ENCODE measurements around the gene KLHL41.

The KLHL41 gene

GRCh38 chr2:169464882-169465281 lies 44.6 kb upstream of the KLHL41 start:
- H2AK5ac ChIP-seq (ENCODE audit: low read depth, low read length), result no peak overlapping the region
- no peaks in the 10 kb centered on the region for H3K9me3 ChIP-seq (replicated peaks in 1 of 2; ENCODE audit: control insufficient read depth in 2 of 2, insufficient read depth in 1 of 2, low read depth in 1 of 2, low read length in 2 of 2)
- no peaks in the 10 kb centered on the region for H3K79me1 ChIP-seq (ENCODE audit: low read depth, low read length)
- no peak overlapping the region for H4K91ac ChIP-seq (ENCODE audit: low read depth, low read length, poor library complexity)
- H2BK120ac ChIP-seq (ENCODE audit: low read depth, low read length), result no peak overlapping the region
- no peak overlapping the region for H3K23ac ChIP-seq (ENCODE audit: low read depth, low read length, poor library complexity)
- no peak overlapping the region for H3K4me2 ChIP-seq (ENCODE audit: insufficient read depth, low read length, poor library complexity, severe bottlenecking)
- no peak for DNase-seq (ENCODE audit: low spot score)
- no peak overlapping the region for H2BK12ac ChIP-seq (ENCODE audit: low read length)
- no peak overlapping the region for H3K9ac ChIP-seq (ENCODE audit: low read depth, low read length, poor library complexity)
- H3K14ac ChIP-seq (ENCODE audit: low read length), result no peak overlapping the region
- no peak overlapping the region for H4K8ac ChIP-seq (ENCODE audit: low read depth, low read length)
- no peak overlapping the region for H2BK5ac ChIP-seq (ENCODE audit: low read length)
- WGBS, 2 donors (ENCODE audit: extremely low coverage in 2 of 2, insufficient read length in 2 of 2, insufficient replicate concordance in 1 of 2), result no CpG with 5 or more reads among the region's 2 CpGs
- no peak overlapping the region for H3K27ac ChIP-seq (replicated peaks; ENCODE audit: low read length)
- no peak overlapping the region for H3K18ac ChIP-seq (ENCODE audit: low read length)
- H2AFZ ChIP-seq (ENCODE audit: low read length), result no peak overlapping the region
- no peak overlapping the region for H2BK15ac ChIP-seq (ENCODE audit: low read length)
- no peaks in the 10 kb centered on the region for H3K4me1 ChIP-seq (ENCODE audit: control insufficient read depth in 2 of 2, insufficient read depth in 1 of 2, low read depth in 1 of 2, low read length in 2 of 2)
- H3K27me3 ChIP-seq (ENCODE audit: control insufficient read depth in 3 of 3, insufficient read depth in 3 of 3, low read depth in 1 of 3, low read length in 3 of 3), result peaks cover 0 to 7% (median 0%) of the 10 kb centered on the region in 3 experiments
- no peak overlapping the region for H3K4ac ChIP-seq (ENCODE audit: low read length)
- H3K4me3 ChIP-seq (ENCODE audit: low read length in 2 of 2), result no peak overlapping the region
- H3K36me3 ChIP-seq (replicated peaks in 1 of 2; ENCODE audit: control insufficient read depth in 2 of 2, insufficient read depth in 2 of 2, low read length in 2 of 2), result no peaks in the 10 kb centered on the region

DNA sequence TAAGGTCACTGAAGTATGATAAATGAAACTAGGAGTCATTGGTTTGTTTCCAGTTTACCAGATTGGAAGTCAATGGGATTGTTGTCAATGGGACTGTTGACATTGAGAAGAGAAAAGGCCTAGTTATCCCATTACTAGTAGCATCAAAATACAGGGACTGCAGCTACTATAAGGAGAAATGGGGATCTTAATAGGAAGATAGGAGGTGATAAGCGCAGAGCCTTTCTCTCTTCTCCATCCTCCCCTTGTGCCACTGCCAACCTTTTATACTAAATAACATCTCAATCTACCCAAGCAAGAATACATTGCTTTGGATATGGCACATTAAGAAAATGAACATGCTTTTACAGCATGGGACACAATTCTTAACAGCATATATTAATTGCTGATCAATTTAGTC lies 40.7 kb upstream of the KLHL41 start:
- no peak overlapping the region for H3K14ac ChIP-seq (ENCODE audit: low read length)
- H2BK120ac ChIP-seq (ENCODE audit: low read depth, low read length), result no peak overlapping the region
- no peak overlapping the region for H2BK5ac ChIP-seq (ENCODE audit: low read length)
- no peak overlapping the region for H2AFZ ChIP-seq (ENCODE audit: low read length)
- no peak overlapping the region for H4K8ac ChIP-seq (ENCODE audit: low read depth, low read length)
- H3K4me2 ChIP-seq (ENCODE audit: insufficient read depth, low read length, poor library complexity, severe bottlenecking), result no peak overlapping the region
- H3K9me3 ChIP-seq (replicated peaks in 1 of 2; ENCODE audit: control insufficient read depth in 2 of 2, insufficient read depth in 1 of 2, low read depth in 1 of 2, low read length in 2 of 2), result no peaks in the 10 kb centered on the region
- H3K9ac ChIP-seq (ENCODE audit: low read depth, low read length, poor library complexity), result no peak overlapping the region
- no peaks in the 10 kb centered on the region for H3K4me1 ChIP-seq (ENCODE audit: control insufficient read depth in 2 of 2, insufficient read depth in 1 of 2, low read depth in 1 of 2, low read length in 2 of 2)
- no peak overlapping the region for H3K23ac ChIP-seq (ENCODE audit: low read depth, low read length, poor library complexity)
- no peak overlapping the region for H2BK15ac ChIP-seq (ENCODE audit: low read length)
- no peak overlapping the region for H2BK12ac ChIP-seq (ENCODE audit: low read length)
- H3K79me1 ChIP-seq (ENCODE audit: low read depth, low read length), result no peaks in the 10 kb centered on the region
- DNase-seq (ENCODE audit: low spot score), result no peak
- H3K4ac ChIP-seq (ENCODE audit: low read length), result no peak overlapping the region
- no peak overlapping the region for H3K27ac ChIP-seq (replicated peaks; ENCODE audit: low read length)
- no peak overlapping the region for H4K91ac ChIP-seq (ENCODE audit: low read depth, low read length, poor library complexity)
- H3K36me3 ChIP-seq (replicated peaks in 1 of 2; ENCODE audit: control insufficient read depth in 2 of 2, insufficient read depth in 2 of 2, low read length in 2 of 2), result no peaks in the 10 kb centered on the region
- H3K27me3 ChIP-seq (ENCODE audit: control insufficient read depth in 3 of 3, insufficient read depth in 3 of 3, low read depth in 1 of 3, low read length in 3 of 3), result no peaks in the 10 kb centered on the region
- WGBS, 2 donors (ENCODE audit: extremely low coverage in 2 of 2, insufficient read length in 2 of 2, insufficient replicate concordance in 1 of 2), result no CpG with 5 or more reads among the region's 1 CpG
- no peak overlapping the region for H3K4me3 ChIP-seq (ENCODE audit: low read length in 2 of 2)
- H2AK5ac ChIP-seq (ENCODE audit: low read depth, low read length), result no peak overlapping the region
- no peak overlapping the region for H3K18ac ChIP-seq (ENCODE audit: low read length)

DNA sequence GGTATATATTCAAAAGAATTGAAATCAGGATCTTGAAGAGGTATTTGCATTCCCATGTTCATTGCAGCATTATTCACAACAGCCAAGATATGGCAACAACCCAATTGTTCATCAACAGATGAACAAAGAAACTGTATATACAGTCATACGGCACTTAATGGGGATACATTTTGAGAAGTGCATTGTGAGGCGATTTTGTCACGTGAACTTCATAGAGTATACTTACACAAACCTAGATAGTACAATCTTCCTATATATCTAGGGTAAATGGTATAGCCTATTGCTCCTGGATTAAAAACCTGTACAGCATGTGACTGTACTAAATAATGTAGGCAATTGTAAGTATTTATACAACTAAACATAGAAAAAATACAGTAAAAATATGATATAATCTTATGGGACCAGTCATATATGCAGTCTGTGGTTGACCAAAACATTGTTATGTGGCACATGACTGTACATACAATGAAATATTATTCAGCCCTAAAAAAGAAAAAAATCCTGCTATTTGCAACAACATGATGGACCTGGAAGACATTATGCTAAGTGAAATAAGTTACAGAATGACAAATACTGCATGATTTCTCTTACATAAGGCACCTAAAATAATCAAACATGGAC lies 39.4 kb upstream of the KLHL41 start:
- H2BK15ac ChIP-seq (ENCODE audit: low read length), result no peak overlapping the region
- H3K4me3 ChIP-seq (ENCODE audit: low read length in 2 of 2), result no peak overlapping the region
- no peaks in the 10 kb centered on the region for H3K9me3 ChIP-seq (replicated peaks in 1 of 2; ENCODE audit: control insufficient read depth in 2 of 2, insufficient read depth in 1 of 2, low read depth in 1 of 2, low read length in 2 of 2)
- no peak overlapping the region for H4K8ac ChIP-seq (ENCODE audit: low read depth, low read length)
- H2BK5ac ChIP-seq (ENCODE audit: low read length), result no peak overlapping the region
- no peak overlapping the region for H2AFZ ChIP-seq (ENCODE audit: low read length)
- H3K9ac ChIP-seq (ENCODE audit: low read depth, low read length, poor library complexity), result no peak overlapping the region
- no peak overlapping the region for H2BK120ac ChIP-seq (ENCODE audit: low read depth, low read length)
- no peak overlapping the region for H3K23ac ChIP-seq (ENCODE audit: low read depth, low read length, poor library complexity)
- no peak overlapping the region for H3K27ac ChIP-seq (replicated peaks; ENCODE audit: low read length)
- no peak overlapping the region for H4K91ac ChIP-seq (ENCODE audit: low read depth, low read length, poor library complexity)
- H3K79me1 ChIP-seq (ENCODE audit: low read depth, low read length), result no peaks in the 10 kb centered on the region
- H3K4me1 ChIP-seq (ENCODE audit: control insufficient read depth in 2 of 2, insufficient read depth in 1 of 2, low read depth in 1 of 2, low read length in 2 of 2), result no peaks in the 10 kb centered on the region
- H3K4ac ChIP-seq (ENCODE audit: low read length), result no peak overlapping the region
- no CpG with 5 or more reads among the region's 3 CpGs for WGBS, 2 donors (ENCODE audit: extremely low coverage in 2 of 2, insufficient read length in 2 of 2, insufficient replicate concordance in 1 of 2)
- no peak overlapping the region for H2BK12ac ChIP-seq (ENCODE audit: low read length)
- H3K27me3 ChIP-seq (ENCODE audit: control insufficient read depth in 3 of 3, insufficient read depth in 3 of 3, low read depth in 1 of 3, low read length in 3 of 3), result no peaks in the 10 kb centered on the region
- no peaks in the 10 kb centered on the region for H3K36me3 ChIP-seq (replicated peaks in 1 of 2; ENCODE audit: control insufficient read depth in 2 of 2, insufficient read depth in 2 of 2, low read length in 2 of 2)
- no peak overlapping the region for H3K18ac ChIP-seq (ENCODE audit: low read length)
- no peak overlapping the region for H3K14ac ChIP-seq (ENCODE audit: low read length)
- H2AK5ac ChIP-seq (ENCODE audit: low read depth, low read length), result no peak overlapping the region
- no peak for DNase-seq (ENCODE audit: low spot score)
- H3K4me2 ChIP-seq (ENCODE audit: insufficient read depth, low read length, poor library complexity, severe bottlenecking), result no peak overlapping the region

DNA sequence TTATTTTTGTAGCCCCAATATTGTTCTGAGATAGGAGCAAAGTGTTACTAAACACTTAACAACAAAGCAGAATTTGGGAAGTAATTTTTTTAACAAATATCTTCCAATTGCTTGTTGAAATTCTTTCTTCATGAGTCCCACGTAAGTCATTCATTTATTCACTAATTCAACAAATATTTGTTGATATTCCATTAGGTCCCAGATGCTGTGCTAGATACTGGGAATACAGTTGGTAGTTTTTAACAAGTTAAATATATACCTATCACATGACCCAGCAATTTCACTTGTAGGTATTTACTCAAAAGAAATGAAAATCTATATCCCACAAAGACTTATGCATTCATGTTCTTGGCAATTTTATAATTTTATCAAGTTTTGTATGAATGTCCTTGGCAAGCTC lies 37.3 kb upstream of the KLHL41 start:
- Histone ChIP-seq H2BK12ac (ENCODE audit: low read length) (no peak overlapping the region), H3K18ac (ENCODE audit: low read length) (no peak overlapping the region), H2BK5ac (ENCODE audit: low read length) (no peak overlapping the region), H3K4me3 (ENCODE audit: low read length in 2 of 2) (no peak overlapping the region), H3K79me1 (ENCODE audit: low read depth, low read length) (no peaks in the 10 kb centered on the region), H2BK15ac (ENCODE audit: low read length) (no peak overlapping the region), H4K8ac (ENCODE audit: low read depth, low read length) (no peak overlapping the region), H2AK5ac (ENCODE audit: low read depth, low read length) (no peak overlapping the region), H3K4me2 (ENCODE audit: insufficient read depth, low read length, poor library complexity, severe bottlenecking) (no peak overlapping the region), H3K9ac (ENCODE audit: low read depth, low read length, poor library complexity) (no peak overlapping the region), H2BK120ac (ENCODE audit: low read depth, low read length) (no peak overlapping the region), H3K4ac (ENCODE audit: low read length) (no peak overlapping the region), H3K9me3 (replicated peaks in 1 of 2; ENCODE audit: control insufficient read depth in 2 of 2, insufficient read depth in 1 of 2, low read depth in 1 of 2, low read length in 2 of 2) (no peaks in the 10 kb centered on the region), H3K27ac (replicated peaks; ENCODE audit: low read length) (no peak overlapping the region), H2AFZ (ENCODE audit: low read length) (no peak overlapping the region), H3K23ac (ENCODE audit: low read depth, low read length, poor library complexity) (no peak overlapping the region), H3K27me3 (ENCODE audit: control insufficient read depth in 3 of 3, insufficient read depth in 3 of 3, low read depth in 1 of 3, low read length in 3 of 3) (peaks cover 0 to 4% (median 0%) of the 10 kb centered on the region in 3 experiments), H3K36me3 (replicated peaks in 1 of 2; ENCODE audit: control insufficient read depth in 2 of 2, insufficient read depth in 2 of 2, low read length in 2 of 2) (no peaks in the 10 kb centered on the region), H3K14ac (ENCODE audit: low read length) (no peak overlapping the region), H4K91ac (ENCODE audit: low read depth, low read length, poor library complexity) (no peak overlapping the region), H3K4me1 (ENCODE audit: control insufficient read depth in 2 of 2, insufficient read depth in 1 of 2, low read depth in 1 of 2, low read length in 2 of 2) (no peaks in the 10 kb centered on the region)
- DNase-seq (ENCODE audit: low spot score), result no peak
- WGBS, 2 donors (ENCODE audit: extremely low coverage in 2 of 2, insufficient read length in 2 of 2, insufficient replicate concordance in 1 of 2), result no CpG with 5 or more reads among the region's 1 CpG
